ENCODE data around the gene ACACB.

ACACB gene

GRCh38 chr12:109292342-109292711 is 175.9 kb downstream of the ACACB start:
- no peak for FAIRE-seq
- DNase-seq (ENCODE audit: insufficient read length, low spot score): no peak

DNA sequence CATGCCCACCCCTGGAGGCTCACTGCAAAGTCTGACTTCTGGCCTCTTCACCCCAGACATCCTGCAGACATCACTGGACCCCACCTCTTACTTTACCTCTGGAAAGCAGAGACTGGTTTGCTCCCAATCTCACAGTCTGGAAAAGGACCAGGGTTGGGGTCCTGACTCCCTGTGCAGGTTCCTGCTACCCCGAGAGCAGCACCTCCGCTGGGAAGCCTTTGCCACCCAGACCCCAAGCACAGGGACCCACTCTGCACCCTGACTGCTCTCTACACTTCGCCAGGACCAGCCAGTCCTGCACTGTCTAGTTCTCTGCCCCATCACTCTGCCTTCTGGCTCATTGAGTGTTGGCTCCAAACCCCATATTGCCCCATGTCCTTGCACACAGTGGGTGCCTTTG is 176.7 kb downstream of the ACACB start:
- DNase-seq (ENCODE audit: insufficient read length, low spot score): no peak
- no peak for FAIRE-seq

DNA sequence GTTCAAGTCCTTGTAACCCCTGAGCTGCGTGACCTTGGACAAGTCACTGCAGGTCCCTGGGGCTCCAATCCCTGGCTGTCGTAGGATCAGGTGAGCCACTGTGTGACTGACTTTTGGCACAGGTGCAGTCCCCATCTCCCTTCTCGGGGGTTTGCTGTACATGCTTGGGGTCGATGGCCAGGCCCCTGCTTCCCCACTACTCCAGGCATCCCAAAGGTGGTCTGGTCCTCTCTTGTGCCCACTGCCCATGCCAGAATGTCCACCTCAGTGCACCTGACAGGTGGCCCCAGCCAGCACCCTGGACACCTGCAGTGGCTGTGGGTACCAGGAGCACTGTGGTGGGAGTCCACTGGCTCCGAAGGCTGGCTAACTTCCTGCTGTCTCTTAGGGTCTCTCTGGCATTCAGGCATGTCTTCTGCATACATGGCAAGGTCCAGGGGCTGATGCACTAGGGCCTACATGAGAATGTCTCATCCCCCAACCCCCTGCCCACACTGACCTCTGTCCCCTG is 178.0 kb downstream of the ACACB start:
- FAIRE-seq: no peak
- DNase-seq (ENCODE audit: insufficient read length, low spot score): no peak

DNA sequence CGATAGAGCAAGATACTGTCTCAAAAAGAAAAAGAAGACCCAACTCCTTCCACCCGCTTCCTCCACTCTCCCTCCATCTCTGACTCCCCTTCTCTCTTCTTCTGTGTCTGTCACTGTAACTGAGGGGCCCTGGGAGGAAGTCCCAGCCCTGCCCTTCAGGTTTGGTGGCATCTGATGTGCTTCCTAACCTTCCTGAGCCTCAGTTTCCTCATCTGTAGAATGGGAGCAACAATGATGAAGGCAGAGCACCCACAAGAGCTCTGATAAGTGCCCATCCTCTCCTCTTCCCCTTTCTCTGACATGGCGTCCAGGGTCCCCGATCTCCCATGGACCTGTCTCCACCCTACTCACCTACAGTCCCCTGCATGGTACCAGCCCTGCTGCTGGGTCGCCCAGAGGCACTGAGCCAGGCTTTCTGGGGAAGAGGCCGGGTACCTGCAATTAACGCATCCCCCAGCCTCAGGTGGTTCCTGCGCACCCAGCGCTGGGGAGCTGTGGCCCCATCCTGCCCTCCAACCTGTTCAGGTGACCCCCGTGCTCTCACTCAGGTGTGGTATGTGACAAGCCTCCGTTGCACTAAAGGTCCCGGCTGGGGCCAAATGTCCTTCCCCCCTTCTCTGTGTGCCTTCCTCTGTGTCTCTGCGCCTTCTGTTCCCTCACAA is 179.5 kb downstream of the ACACB start:
- no peak for FAIRE-seq
- no peak for DNase-seq (ENCODE audit: insufficient read length, low spot score)

DNA sequence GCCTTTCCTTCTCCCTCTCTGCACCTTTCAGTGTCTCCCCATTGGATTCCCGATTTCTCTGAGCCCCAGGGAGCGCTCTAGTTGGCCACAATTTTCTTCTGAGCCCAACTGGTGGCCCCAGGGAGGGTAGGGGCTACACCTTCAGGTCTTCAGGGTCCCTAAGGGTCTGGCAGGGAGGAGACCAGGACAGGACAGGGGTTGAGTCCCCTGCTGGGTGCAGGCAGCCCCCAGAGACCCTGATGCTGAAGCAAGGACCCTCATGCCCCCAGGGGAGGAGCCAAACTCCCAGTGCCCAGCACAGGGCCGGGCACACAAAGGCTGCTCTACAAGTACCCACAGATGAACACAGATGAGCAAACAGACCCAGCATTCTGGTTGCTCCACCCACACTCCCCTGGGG is 180.0 kb downstream of the ACACB start:
- DNase-seq (ENCODE audit: insufficient read length, low spot score) (no peak), FAIRE-seq (no peak)

- FAIRE-seq: no peak
- DNase-seq (ENCODE audit: insufficient read length, low spot score): no peak
These were observed 183.5 kb downstream of the ACACB start for GRCh38 chr12:109299849-109300248.

- FAIRE-seq (no peak), DNase-seq (ENCODE audit: insufficient read length, low spot score) (no peak)
These were observed 185.3 kb downstream of the ACACB start for GRCh38 chr12:109301643-109302168.

DNA sequence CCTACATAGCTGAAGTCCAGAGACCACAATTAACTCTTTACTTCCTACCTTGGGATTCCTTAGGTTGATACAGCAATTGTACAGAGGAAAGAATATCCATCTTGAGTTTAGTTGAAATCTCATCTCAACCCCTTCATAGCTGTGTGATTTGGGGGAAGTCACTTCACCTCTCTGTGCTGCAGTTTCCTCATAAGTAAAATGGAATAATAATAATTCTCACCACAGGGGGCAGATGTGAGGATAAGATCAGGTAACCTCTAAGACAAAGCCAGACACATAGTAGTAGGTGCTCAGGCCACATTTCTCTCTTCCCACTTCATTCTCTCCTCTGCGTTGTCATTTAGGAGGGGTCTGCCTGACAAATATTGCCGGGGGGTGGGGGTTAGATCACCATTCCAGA is 186.0 kb downstream of the ACACB start:
- FAIRE-seq: no peak

GRCh38 chr12:109302770-109303169 is 186.4 kb downstream of the ACACB start:
- FAIRE-seq (no peak), DNase-seq (ENCODE audit: insufficient read length, low spot score) (no peak)

More for the DNA sequence above, 186.0 kb downstream of the ACACB start:
- DNase-seq (ENCODE audit: insufficient read length, low spot score): no peak

DNA sequence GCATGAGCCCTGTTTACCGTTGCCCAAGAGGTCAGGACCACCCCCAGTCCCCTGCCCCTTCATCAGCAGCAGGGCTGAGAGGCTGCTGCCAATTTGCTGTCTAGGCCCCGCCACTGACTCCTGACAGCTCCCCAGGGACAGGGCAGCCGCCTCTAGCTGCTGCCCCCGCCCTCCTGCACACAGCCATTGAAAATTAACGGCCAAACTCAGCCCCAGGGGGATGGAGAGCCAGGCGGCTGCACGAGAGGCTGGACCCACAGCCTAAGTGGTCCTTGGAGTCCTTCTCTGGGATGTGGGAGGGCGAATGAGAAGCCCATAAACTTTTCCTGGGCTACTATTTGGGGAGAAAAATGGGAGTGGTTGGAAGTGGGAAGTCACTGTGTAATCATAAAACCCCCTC is 188.1 kb downstream of the ACACB start:
- DNase-seq (ENCODE audit: insufficient read length, low spot score) (no peak), FAIRE-seq (no peak)

- DNase-seq (ENCODE audit: insufficient read length, low spot score) (no peak), FAIRE-seq (no peak)
These were observed 189.2 kb downstream of the ACACB start for GRCh38 chr12:109305547-109305946.

DNA sequence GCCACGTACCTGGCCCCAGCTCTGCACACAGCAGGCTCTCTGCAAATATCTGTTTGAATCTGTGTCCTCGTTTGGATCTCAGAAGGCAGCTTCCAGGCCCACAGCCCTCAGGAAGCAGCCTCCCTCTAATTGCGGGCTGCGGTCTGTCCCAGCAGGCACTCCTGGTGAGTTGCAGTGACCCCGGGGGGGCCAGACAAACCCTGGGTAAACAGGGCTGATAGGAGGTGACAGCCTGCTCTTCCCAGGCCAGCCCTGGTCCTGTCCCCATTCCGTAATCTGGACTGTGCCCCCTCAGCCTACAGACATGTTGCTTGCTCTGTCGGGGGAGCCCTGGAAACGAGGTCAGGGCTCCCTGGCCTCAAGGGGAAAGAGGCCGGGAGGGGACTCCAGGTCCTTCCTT is 190.7 kb downstream of the ACACB start:
- DNase-seq (ENCODE audit: insufficient read length, low spot score) (no peak), FAIRE-seq (no peak)

- FAIRE-seq (no peak), DNase-seq (ENCODE audit: insufficient read length, low spot score) (no peak)
These were observed 192.4 kb downstream of the ACACB start, which contains the start of gene FOXN4 for GRCh38 chr12:109308534-109309380. Gene FOXN4, minus strand, starts transcription at chr12:109309284. Its CDS starts 963 bp downstream, at chr12:109308321.

DNA sequence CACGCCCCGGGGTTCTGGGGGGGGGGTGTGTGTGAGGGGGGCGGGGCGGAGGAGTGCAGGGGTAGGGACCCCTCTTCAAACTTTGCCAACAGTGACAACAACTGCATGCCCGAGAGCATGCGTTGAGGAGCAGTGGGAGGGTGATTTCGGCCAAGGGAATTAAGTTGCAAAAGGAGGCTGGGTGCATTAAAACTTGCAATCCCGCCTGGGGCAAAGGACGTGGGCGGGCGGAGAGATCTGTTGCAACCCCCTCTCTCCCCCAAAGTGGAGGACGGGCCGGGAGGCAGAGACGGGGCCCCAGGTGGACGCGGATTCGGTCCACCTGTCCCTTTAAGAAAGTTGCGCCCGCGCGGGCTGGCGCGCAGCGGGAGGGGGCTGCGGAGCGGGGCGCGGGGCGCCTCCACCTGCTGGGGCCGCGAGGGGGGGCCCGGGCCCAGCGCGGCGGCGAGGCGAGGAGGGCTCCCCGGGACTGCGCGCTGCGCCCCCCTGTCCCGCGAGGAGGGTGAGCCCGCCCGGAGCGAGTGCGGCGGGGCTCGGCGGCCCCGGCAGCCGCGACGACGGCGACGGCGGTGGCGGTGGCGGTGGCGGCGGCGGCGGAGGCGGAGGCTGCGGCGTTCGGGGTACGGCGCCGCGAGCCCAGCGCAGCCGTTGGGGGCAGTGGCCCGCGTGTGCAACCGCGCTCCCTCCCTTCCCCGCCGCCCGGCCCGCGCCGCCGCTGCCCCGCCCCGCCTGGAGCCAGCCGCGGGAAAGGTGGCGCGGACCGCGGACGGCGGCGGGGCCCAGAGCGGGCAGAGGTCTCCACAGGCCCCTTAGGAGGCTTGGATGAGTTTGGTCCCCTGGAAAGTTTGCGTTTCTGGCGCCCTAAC is 193.2 kb downstream of the ACACB start:
- no peak for DNase-seq (ENCODE audit: insufficient read length, low spot score)
- no peak for FAIRE-seq

DNA sequence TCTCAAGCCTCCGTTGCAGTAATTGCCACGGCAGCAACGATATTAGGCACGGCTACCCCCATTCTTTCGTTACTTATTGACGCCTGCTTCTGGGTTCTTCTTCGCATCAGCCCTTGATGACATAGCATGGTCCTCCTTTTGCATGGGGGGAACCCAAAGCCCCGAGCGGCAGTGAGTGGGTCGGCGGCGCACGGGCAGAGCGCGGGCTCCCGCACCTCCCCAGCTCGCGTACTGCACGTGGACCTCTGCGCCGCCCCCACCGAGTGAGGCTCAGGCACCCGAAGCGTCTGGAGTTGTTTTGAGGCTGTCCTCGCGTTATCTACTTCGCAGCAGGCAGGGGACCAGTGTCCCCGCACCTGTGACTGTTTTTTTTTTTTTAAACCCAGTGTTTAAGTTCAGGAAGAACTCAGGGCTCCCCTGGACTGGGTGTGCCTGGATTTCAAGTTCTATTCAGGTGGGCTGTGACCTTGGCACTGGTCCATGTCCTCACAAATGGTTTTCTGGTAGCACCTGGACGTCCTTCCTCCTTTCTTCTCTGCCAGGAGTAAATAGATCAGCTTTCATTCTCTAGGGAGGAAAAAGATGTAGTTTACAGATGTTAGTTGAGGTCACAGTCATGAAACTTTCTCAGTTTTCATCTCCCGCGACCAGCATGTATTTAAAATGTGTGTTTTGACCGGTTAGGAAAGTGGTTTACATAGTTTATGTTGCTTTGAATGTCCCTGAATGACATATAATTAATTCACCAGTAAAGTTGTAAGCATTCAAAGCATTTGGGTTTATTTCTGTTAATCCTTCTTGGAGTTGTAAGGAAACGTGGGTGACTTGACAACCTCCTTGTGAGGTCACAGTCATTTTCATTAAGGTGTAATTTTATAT is 194.1 kb downstream of the ACACB start:
- FAIRE-seq (no peak), DNase-seq (ENCODE audit: insufficient read length, low spot score) (no peak)

Measured in HTR-8/SVneo (cell line).